Measurements from ENCODE around the gene ZBTB5.
A peak's percentile ranks its signal among the peaks of the same experiment; 100 is the strongest.
"Not testable (repeated sequence)": the region's sequence is repeated elsewhere in the genome, so short reads cannot be mapped to it uniquely, and the experiment has no call there.

Gene ZBTB5

DNA sequence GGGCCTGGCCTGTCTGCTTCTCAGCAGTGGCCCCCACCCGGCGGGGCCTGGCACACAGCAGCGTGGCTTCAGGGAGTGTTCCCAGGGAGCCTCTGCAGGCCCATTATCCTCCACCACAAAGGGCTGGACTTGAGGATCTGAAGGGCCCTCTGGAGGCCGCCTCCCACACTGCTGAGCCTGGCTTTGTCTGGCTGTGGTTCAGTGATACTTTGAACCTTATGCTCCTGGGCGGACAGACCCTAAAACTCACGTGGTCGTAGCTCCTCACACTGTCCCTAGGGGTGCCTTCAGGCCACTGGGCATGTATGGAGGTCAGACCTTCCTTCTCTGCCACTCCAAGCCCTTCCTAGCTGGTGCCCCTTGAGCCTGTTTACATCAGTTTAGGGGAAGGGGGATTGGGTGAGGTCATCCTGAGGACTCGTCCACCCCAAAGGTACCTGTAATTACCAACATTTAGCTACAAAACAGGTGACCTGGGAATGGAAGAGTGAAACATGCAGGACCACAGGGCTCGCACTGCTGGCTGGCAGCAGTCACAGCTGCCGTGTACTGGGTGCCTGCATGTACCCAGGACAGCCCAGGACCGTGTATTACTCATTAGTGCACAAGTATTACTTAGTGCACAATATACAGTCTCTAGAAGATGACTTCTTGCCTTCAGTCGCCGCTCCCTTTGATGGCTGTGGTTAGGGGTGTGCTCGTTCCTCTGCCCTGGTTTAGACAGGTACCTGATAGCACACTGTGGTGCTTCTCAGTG is 34.2 kb downstream of the ZBTB5 start:
- H3K4me3 Mint-ChIP-seq, result no peak overlapping the region
- peaks cover 51% of the 10 kb centered on the region for H3K36me3 Mint-ChIP-seq (ENCODE audit: low read depth)
- TF ChIP-seq, protein P1, sequence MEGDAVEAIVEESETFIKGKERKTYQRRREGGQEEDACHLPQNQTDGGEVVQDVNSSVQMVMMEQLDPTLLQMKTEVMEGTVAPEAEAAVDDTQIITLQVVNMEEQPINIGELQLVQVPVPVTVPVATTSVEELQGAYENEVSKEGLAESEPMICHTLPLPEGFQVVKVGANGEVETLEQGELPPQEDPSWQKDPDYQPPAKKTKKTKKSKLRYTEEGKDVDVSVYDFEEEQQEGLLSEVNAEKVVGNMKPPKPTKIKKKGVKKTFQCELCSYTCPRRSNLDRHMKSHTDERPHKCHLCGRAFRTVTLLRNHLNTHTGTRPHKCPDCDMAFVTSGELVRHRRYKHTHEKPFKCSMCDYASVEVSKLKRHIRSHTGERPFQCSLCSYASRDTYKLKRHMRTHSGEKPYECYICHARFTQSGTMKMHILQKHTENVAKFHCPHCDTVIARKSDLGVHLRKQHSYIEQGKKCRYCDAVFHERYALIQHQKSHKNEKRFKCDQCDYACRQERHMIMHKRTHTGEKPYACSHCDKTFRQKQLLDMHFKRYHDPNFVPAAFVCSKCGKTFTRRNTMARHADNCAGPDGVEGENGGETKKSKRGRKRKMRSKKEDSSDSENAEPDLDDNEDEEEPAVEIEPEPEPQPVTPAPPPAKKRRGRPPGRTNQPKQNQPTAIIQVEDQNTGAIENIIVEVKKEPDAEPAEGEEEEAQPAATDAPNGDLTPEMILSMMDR (IDR thresholded peaks at IDR 0.05), result no peak
- H3K27ac Mint-ChIP-seq, result peak overlapping the region; percentile 81
- H3K9me3 Mint-ChIP-seq, result no peaks in the 10 kb centered on the region
- peaks cover 42% of the 10 kb centered on the region for H3K4me1 Mint-ChIP-seq
- no peak for DNase-seq
- no peaks in the 10 kb centered on the region for H3K27me3 Mint-ChIP-seq (ENCODE audit: low read depth, poor library complexity)

DNA sequence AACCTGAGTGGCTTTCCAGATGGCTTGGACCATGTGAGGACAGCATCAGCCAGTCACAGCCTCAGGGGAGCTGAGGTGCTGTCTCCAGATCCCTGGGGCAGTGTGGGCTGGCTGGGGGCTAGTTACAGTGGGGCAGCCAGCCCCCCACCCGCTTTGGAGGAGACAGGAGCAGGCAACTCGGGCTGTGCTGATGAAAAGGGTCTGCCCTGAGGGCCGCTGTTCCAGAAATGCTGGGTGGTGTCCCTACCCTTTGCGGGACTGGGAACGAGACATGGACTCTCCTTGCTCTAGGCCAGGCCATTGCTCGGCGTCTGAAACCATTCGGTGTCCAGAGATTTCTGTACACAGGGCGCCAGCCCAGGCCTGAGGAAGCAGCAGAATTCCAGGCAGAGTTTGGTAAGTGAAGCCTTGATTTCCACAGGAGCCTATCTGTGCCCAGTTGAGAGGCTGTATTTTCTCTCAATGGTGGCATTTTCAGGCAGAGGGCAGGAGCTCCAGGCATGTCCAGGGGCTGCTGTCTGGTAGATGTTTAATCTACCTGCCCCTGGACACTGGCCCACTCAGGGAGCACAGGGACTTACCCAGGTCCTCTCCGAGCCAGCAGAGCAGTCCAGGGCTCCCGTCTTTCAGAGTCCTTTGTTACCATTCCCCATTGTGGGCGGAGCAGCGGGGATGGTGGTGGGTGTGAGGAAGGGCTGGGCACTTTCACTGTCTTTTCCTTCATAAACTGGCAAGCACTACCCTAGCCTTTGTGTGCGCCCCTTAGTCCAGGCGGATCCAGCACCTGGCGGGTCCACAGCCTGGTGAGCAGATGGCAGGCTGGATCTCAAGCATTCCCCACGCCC is 35.6 kb downstream of the ZBTB5 start:
- TF ChIP-seq, protein P1 (IDR thresholded peaks at IDR 0.05), result no peak
- Mint-ChIP-seq H3K4me3 (no peak overlapping the region), H3K27ac (peak overlapping the region; percentile 48), H3K4me1 (peaks cover 41% of the 10 kb centered on the region), H3K36me3 (ENCODE audit: low read depth) (peaks cover 48% of the 10 kb centered on the region), H3K27me3 (ENCODE audit: low read depth, poor library complexity) (no peaks in the 10 kb centered on the region), H3K9me3 (no peaks in the 10 kb centered on the region)
- no peak for DNase-seq

DNA sequence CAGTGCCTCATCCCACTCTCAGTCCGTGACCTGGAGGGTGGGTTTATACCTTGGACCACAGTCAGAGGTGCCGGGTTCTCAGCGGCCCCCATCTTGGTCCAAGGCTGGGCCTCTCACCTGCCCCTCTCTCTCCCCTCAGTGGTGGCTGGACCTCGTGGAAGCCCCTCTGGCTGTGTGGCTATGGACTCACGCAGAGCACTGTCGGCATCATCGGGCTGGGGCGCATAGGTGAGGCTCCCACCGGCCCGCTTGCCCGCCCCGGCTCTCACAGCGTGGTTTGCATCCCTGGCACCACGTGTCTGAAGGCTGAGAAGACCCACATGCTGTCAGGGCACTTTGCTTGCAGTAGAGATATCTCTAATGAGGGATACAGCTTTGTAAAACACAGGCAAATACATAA is 36.9 kb downstream of the ZBTB5 start:
- Mint-ChIP-seq H3K4me3 (no peak overlapping the region), H3K27ac (peak overlapping the region; percentile 63), H3K4me1 (peaks cover 38% of the 10 kb centered on the region), H3K36me3 (ENCODE audit: low read depth) (peaks cover 42% of the 10 kb centered on the region), H3K9me3 (no peaks in the 10 kb centered on the region), H3K27me3 (ENCODE audit: low read depth, poor library complexity) (no peaks in the 10 kb centered on the region)
- no peak for DNase-seq
- TF ChIP-seq, protein P1 (IDR thresholded peaks at IDR 0.05), result no peak

DNA sequence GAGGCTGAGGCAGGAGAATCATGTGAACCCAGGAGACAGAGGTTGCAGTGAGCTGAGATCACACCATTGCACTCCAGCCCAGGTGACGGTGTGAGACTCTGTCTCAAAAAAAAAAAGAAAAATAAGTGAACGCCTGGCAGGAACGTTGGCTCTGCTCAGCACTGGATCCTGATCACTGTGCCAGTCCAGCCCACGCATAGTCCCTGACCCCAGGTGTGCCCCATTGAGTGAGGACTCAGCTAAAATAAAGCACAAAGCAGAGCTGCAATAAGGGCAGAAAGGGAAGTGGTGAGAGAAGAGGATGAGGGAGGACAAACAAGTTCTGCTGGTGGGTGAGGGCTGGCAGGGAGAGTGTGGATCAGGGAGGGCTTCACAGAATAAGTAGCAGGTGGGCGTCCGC is 38.4 kb downstream of the ZBTB5 start:
- no peaks in the 10 kb centered on the region for H3K27me3 Mint-ChIP-seq (ENCODE audit: low read depth, poor library complexity)

DNA sequence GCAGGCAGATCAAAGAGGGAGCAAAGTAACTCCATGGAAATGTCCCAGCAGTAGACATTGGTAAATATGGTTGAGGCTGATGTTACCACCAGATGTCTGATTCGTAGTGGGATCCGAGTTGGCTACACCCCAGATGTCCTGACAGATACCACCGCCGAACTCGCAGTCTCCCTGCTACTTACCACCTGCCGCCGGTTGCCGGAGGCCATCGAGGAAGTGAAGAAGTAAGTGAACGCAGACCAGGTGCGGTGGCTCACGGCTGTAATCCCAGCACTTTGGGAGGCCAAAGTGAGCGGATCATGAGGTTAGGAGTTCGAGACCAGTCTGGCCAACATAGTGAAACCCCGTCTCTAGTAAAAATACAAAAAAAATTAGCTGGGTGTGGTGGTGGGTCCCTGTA is 38.8 kb downstream of the ZBTB5 start:
- peak overlapping the region; percentile 51 for H3K27ac Mint-ChIP-seq
- peaks cover 32% of the 10 kb centered on the region for H3K36me3 Mint-ChIP-seq (ENCODE audit: low read depth)
- H3K27me3 Mint-ChIP-seq (ENCODE audit: low read depth, poor library complexity); DNase-seq; H3K9me3 Mint-ChIP-seq; H3K4me3 Mint-ChIP-seq: not testable (repeated sequence)
- peaks cover 41% of the 10 kb centered on the region for H3K4me1 Mint-ChIP-seq

More for the DNA sequence above, 38.4 kb downstream of the ZBTB5 start:
- Mint-ChIP-seq H3K9me3 (no peaks in the 10 kb centered on the region), H3K4me1 (peaks cover 41% of the 10 kb centered on the region), H3K27ac (peak overlapping the region; percentile 41), H3K4me3 (no peak overlapping the region), H3K36me3 (ENCODE audit: low read depth) (peaks cover 36% of the 10 kb centered on the region)
- no peak for DNase-seq
- TF ChIP-seq, protein P1 (IDR thresholded peaks at IDR 0.05), result no peak

DNA sequence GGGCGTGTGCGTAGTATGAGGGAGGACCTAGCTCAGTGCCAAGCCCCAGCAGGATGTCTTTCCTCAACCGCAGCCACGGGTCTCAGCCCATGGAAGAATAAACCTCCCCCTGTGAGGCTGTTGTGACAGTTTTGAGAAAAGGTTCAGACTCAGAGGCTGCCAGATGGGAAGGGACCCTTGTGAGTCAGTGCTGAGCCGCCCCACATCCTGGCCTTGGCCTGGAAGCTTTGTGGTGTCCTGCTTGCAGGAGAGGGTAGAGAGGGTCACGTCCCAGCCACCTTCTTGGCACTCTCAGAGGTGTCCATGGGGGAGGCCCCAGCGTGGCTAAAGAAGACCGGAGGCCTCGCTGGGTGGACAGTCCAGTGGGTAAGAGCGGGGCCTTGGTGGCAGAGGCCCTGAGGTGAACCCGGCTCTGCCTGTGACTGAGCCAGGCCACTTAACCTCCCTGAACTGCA is 39.9 kb downstream of the ZBTB5 start:
- no peak overlapping the region for H3K4me3 Mint-ChIP-seq
- peaks cover under 1% of the 10 kb centered on the region for H3K27me3 Mint-ChIP-seq (ENCODE audit: low read depth, poor library complexity)
- no peak for DNase-seq
- peaks cover 30% of the 10 kb centered on the region for H3K36me3 Mint-ChIP-seq (ENCODE audit: low read depth)
- TF ChIP-seq, protein P1 (IDR thresholded peaks at IDR 0.05), result no peak
- H3K9me3 Mint-ChIP-seq, result no peaks in the 10 kb centered on the region
- H3K4me1 Mint-ChIP-seq, result peaks cover 30% of the 10 kb centered on the region
- no peak overlapping the region for H3K27ac Mint-ChIP-seq
